ENCODE measurements around the gene ITGAE.

The ITGAE gene

DNA sequence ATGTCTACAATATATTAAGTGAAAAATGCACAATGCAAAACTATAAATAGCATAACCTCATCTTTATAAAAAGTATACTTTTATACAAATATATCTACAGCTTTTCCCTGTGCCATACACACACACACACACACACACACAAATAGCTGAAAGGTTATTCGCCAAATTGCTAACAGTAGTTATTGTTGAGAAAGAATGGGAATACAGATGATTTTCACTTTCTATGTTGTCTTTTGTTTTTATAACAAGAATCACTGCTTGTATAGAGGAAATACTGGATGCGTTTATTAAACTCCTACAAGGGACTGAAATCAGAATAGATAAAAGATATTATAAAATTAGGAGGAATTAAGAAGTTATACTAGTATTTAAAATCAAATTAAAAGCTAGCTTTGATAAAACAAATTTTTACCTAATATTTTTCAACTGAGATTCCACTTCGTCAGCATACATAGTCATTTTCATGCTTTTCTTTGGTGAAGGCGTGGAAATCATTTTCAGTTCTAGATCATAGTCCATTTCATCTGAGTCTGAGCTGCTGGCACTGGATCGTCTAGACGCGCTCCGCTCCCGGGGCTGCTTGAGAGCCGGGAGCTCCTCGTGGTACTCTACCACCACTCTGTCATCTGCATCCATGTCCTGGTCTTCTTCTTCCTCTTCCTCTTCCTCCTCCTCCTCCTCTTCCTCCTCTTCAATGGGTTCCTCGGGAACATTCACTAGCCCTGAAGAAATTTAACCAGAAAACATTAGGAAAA is 17.0 kb upstream of the ITGAE start:
- no peak for DNase-seq (ENCODE audit: low spot score)

DNA sequence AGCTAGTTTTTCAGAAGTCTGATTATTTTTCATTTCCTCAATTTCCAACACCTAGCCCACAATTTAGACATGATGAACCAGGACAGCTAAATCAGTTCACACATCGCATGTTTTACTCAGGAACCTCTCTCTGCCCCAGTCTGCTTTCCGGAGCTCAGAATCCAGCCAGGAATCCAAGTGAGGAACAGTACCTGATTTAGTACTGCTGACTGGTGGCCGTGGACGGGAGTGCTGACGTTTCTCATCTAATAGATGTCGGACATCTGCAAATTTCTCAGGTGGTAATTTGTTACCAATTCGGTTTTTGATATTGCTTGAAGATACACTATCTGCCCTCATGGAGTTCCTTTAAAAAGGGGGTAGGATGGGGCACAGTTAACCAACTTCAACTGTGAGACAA is 14.9 kb upstream of the ITGAE start:
- no peak for DNase-seq (ENCODE audit: low spot score)

DNA sequence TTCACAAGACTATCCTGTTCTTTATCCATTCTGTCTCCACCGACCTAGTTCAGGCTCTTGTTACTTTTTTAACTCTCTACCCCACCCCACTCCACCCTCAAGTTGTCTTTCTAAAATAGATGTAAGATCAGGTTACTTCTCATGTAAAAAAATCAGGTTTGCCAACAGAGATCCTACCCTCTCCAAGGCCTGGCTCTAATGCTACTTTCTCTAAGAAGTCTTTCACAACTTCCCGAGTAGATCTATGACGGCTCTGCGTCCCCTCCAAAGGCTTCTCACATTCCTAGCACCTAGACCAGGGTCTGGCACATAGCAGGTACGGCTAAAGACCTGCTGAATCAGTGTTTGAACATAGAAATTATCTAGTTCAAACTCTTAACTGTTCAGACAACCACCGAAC is 14.1 kb upstream of the ITGAE start:
- DNase-seq (ENCODE audit: low spot score): no peak

DNA sequence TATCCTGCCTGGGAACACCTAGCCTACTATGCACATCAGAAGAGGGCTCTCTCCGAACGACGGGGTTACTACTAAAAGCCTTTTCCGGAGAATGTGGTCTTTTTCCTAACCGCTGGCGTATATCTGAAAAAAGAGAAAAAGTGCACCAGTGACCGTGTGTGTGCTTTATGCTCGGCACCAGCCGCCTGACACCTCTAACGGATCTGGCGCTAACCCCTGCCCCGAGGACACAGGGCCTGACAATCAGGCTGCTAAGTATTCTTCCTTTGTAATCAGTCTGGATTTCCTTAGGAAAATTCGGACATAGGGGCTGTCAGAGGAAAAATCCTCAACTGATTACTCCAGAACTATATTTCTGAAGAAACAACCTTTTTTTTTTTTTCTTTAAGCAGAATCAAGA is 13.4 kb upstream of the ITGAE start:
- DNase-seq (ENCODE audit: low spot score): no peak

DNA sequence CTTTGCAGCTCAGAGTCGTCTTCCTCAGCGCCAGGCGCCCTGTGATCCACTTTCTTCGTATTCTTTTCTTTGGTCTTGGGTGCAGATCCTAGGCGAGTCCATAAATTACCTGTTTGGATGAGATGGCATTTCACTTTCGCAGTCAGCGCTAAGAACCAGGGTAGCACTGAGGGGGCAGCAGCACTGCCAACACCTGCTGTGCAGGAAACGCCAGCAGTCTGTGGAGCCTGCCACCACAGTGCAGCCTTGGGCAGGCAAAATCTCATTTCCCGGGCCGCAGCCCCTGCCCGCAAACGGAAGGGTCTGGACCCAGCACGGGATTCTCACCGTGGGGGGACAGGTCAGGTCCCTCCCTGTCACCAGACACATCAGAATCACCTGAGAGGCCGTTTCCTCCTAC is 12.2 kb upstream of the ITGAE start:
- DNase-seq (ENCODE audit: low spot score): no peak

GRCh38 chr17:3812771-3813170 is 11.8 kb upstream of the ITGAE start:
- DNase-seq (ENCODE audit: low spot score): no peak

GRCh38 chr17:3812284-3812683 is 11.3 kb upstream of the ITGAE start:
- no peak for DNase-seq (ENCODE audit: low spot score)

GRCh38 chr17:3810019-3810418 is 9.0 kb upstream of the ITGAE start:
- DNase-seq (ENCODE audit: low spot score): no peak

DNA sequence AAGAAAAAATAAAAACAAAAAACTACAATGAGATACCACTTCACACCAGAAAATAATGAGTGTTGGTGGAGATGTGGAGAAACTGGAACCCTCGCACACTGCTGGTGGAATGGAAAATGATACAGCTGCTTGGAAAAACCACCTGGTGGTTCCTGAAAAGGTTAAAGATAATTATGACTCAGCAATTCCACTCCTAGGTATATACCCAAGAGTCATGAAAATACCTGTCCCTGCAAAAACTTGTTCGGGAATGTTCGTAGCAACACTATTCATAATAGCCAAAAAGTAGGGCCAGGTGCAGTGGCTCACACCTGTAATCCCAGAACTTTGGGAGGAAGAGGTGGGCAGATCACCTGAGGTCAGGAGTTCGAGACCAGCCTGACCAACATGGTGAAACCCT is 8.1 kb upstream of the ITGAE start:
- DNase-seq (ENCODE audit: low spot score): no peak

- DNase-seq (ENCODE audit: low spot score): no peak
These were observed 7.7 kb upstream of the ITGAE start for GRCh38 chr17:3808701-3809100.

DNA sequence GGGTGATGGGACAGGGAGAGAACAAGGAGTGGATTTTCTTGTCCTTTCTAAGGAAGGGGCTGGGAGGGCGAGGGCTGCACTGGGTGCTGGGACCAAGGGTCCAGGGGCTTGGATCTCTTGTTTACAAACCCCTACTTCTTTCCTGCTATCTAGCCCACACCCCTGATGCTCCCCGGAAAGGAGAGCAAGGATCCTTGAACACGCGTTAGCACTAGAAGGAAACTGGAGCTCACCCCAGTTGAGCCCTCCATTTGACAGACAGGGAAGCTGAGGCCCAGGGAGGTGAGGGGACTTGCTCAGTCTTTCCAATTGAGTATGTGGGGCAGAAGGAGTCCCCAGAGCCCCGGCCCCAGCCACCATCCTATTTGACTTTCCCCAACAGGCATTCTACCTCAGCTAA is 4.6 kb upstream of the ITGAE start:
- DNase-seq (ENCODE audit: low spot score): no peak

GRCh38 chr17:3804503-3804931 is 3.5 kb upstream of the ITGAE start:
- no peak for DNase-seq (ENCODE audit: low spot score)

GRCh38 chr17:3803308-3803640 is 2.3 kb upstream of the ITGAE start:
- DNase-seq (ENCODE audit: low spot score): no peak

- no peak for DNase-seq (ENCODE audit: low spot score)
These were observed 1.7 kb upstream of the ITGAE start for GRCh38 chr17:3802461-3803307.

DNA sequence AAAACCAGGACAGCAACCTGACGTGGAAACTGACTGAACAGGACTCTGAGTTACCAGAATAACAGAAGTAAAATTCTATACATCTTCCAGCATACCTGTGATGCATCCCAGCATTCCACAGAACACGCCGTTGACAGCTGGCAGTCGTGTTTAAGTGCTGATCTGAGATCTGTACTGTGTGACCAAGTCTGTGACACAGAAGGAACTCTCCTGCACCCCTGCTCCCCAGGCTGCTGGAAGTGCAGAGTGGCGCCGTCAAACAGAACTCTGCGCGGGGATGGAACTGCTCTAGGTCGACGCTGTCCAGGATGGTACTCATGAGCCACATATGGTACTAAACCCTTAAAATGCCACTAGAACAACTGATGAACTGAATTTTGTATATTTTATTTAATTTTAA is 804 bp upstream of the ITGAE start:
- no peak for DNase-seq (ENCODE audit: low spot score)

- no peak for DNase-seq (ENCODE audit: low spot score)
These were observed 359 bp upstream of the ITGAE start for GRCh38 chr17:3801347-3801746.

- DNase-seq (ENCODE audit: low spot score): no peak
These were observed 1.6 kb downstream of the ITGAE start for GRCh38 chr17:3799181-3799945.

- no peak for DNase-seq (ENCODE audit: low spot score)
These were observed 2.5 kb downstream of the ITGAE start for GRCh38 chr17:3798273-3799180.

- DNase-seq (ENCODE audit: low spot score): no peak
These were observed 4.2 kb downstream of the ITGAE start for GRCh38 chr17:3796822-3797170.

- no peak for DNase-seq (ENCODE audit: low spot score)
These were observed 4.7 kb downstream of the ITGAE start for GRCh38 chr17:3796110-3796821.

DNA sequence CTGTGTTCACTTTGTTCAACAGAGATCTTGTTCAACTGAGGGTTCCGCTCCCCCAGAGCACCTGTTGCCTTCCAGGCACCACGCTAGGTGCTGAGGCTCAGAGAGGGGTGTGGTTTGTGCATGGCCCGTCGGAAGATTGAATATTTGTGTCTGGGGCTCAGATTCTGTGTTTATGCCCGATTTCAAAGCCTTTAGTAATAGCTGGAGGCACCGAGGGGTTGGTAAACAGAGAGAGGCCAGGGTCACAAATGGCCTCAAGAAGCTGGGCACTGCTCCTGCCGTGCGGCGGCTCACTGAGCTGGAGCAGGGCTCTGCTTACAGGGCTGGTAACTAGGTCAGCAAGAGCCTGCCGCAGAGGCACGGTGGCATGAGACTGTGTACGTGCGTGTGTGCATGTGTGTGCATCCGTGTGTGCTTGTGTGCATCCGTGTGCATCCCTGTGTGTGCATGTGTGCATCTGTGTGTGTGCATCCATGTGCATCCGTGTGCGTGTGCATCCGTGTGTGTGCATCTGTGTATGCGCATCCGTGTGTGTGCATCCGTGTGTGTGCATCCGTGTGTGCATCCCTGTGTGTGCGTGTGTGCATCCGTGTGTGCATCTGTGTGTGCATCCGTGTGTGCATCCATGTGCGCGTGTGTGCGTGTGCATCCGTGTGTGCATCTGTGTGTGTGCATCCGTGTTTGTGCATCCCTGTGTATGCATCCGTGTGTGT is 5.4 kb downstream of the ITGAE start:
- DNase-seq (ENCODE audit: low spot score): peak; percentile 49

Data from left forelimb (tissue), 1 donor.